ENCODE data around the gene ABCA4. TPM values are rescaled to one million over a fixed set of nuclear protein-coding genes. Genes with fewer than 3 reads are reported as not detected.

ABCA4 gene
- total and polyA plus RNA-seq, 8 donors: 0.08 to 1.2 (median 0.37) TPM; not detected in 5

GRCh38 chr1:94118471-94118870 lies 2.5 kb downstream of the ABCA4 start:
- peaks cover 0 to 5% (median 0%) of the 10 kb centered on the region in 3 donors for H3K27me3 ChIP-seq
- no peaks in the 10 kb centered on the region for H3K4me1 ChIP-seq
- 79 to 98% (median 90%) methylated on average over 7 of the region's 7 CpGs for WGBS, 5 donors
- intact Hi-C loops (cut with DNase I; ENCODE audit: low total_unique reads): no loop called here
- H3K36me3 ChIP-seq: no peaks in the 10 kb centered on the region
- no peak overlapping the region for H3K4me3 ChIP-seq
- no peaks in the 10 kb centered on the region for H3K9me3 ChIP-seq
- no peak overlapping the region for H3K27ac ChIP-seq
- no peak for DNase-seq
- no peak for TF ChIP-seq POLR2A (IDR thresholded peaks at IDR 0.05)
- TF ChIP-seq, protein P1, sequence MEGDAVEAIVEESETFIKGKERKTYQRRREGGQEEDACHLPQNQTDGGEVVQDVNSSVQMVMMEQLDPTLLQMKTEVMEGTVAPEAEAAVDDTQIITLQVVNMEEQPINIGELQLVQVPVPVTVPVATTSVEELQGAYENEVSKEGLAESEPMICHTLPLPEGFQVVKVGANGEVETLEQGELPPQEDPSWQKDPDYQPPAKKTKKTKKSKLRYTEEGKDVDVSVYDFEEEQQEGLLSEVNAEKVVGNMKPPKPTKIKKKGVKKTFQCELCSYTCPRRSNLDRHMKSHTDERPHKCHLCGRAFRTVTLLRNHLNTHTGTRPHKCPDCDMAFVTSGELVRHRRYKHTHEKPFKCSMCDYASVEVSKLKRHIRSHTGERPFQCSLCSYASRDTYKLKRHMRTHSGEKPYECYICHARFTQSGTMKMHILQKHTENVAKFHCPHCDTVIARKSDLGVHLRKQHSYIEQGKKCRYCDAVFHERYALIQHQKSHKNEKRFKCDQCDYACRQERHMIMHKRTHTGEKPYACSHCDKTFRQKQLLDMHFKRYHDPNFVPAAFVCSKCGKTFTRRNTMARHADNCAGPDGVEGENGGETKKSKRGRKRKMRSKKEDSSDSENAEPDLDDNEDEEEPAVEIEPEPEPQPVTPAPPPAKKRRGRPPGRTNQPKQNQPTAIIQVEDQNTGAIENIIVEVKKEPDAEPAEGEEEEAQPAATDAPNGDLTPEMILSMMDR (IDR thresholded peaks at IDR 0.05): no peak
- no peak for TF ChIP-seq EP300 (IDR thresholded peaks at IDR 0.05)
- no peak for TF ChIP-seq POLR2AphosphoS5 (IDR thresholded peaks at IDR 0.05)

DNA sequence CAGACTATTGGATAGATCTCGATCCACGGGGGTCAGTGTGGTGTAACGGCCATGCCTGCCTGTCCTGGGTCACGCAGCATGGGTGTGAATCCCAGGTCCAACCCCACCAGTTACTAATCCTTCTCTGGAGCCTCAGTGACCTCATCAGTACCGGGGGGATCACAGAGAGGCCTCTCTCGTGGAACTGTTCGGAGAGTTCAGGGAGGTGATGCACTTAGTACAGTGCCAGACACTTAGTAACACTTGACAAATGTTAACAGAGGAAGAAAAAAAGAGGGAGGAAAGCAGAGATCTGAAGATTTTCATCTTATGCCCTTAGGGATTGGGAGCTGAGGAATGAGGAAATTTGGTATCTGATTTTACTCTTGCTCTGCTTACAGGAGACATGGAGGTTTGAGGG lies 2.9 kb downstream of the ABCA4 start:
- Histone ChIP-seq H3K4me3 (no peak overlapping the region), H3K27ac (no peak overlapping the region), H3K27me3 (peaks cover 0 to 5% (median 0%) of the 10 kb centered on the region in 3 donors), H3K36me3 (no peaks in the 10 kb centered on the region), H3K4me1 (no peaks in the 10 kb centered on the region), H3K9me3 (no peaks in the 10 kb centered on the region)
- intact Hi-C loops (cut with DNase I; ENCODE audit: low total_unique reads): no loop called here
- TF ChIP-seq EP300 (IDR thresholded peaks at IDR 0.05) (no peak), POLR2A (IDR thresholded peaks at IDR 0.05) (no peak), POLR2AphosphoS5 (IDR thresholded peaks at IDR 0.05) (no peak)
- TF ChIP-seq, protein P1 (IDR thresholded peaks at IDR 0.05): no peak
- no peak for DNase-seq
- WGBS, 5 donors: 82 to 92% (median 90%) methylated on average over 7 of the region's 7 CpGs

- WGBS, 5 donors: 77 to 87% (median 80%) methylated on average over 12 to 14 of the region's 14 CpGs
- Histone ChIP-seq H3K27ac (no peak overlapping the region), H3K9me3 (no peaks in the 10 kb centered on the region), H3K36me3 (no peaks in the 10 kb centered on the region), H3K4me3 (no peak overlapping the region), H3K4me1 (no peaks in the 10 kb centered on the region), H3K27me3 (peaks cover 0 to 5% (median 0%) of the 10 kb centered on the region in 3 donors)
- intact Hi-C loops (cut with DNase I; ENCODE audit: low total_unique reads): no loop called here
- no peak for DNase-seq
- no peak for TF ChIP-seq POLR2AphosphoS5 (IDR thresholded peaks at IDR 0.05)
- TF ChIP-seq EP300 (IDR thresholded peaks at IDR 0.05): no peak
- TF ChIP-seq, protein P1 (IDR thresholded peaks at IDR 0.05): no peak
- no peak for TF ChIP-seq POLR2A (IDR thresholded peaks at IDR 0.05)
Measured at GRCh38 chr1:94117259-94117851, 3.6 kb downstream of the ABCA4 start.

DNA sequence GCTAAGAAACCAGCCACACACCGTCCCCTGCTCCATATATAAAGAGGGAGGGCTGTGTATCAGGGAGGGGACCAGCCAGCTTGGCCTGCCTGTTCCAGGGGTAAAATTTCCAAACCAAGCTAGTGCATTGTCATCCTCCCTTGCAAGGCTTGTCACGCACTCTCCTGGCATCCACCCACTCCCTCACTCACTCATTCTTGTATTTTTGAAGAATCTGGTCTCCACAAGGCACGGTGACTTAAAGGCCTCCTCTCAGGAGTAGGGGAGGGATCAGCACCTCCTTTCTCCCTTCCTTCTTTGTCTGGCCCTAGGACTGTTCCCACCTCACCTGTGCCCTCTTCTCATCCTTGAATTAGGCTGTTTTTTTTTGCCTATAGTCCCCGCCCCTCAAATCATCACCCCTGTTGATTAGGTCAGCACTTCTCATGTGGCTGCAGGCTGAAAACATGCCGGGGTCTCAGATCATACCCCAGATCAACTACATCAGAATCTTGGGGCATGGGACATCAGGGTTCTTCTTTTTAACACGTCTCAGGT lies 5.0 kb downstream of the ABCA4 start:
- Histone ChIP-seq H3K27me3 (peaks cover 0 to 5% (median 0%) of the 10 kb centered on the region in 3 donors), H3K27ac (no peak overlapping the region)
- intact Hi-C loops (cut with DNase I; ENCODE audit: low total_unique reads): no loop called here

More for the DNA sequence above, 5.0 kb downstream of the ABCA4 start:
- H3K4me3 ChIP-seq: no peak overlapping the region
- no peaks in the 10 kb centered on the region for H3K36me3 ChIP-seq
- no peaks in the 10 kb centered on the region for H3K4me1 ChIP-seq
- 63 to 78% (median 66%) methylated on average over 6 of the region's 6 CpGs for WGBS, 5 donors
- TF ChIP-seq EP300 (IDR thresholded peaks at IDR 0.05): no peak
- TF ChIP-seq, protein P1 (IDR thresholded peaks at IDR 0.05): no peak
- TF ChIP-seq POLR2A (IDR thresholded peaks at IDR 0.05): no peak
- TF ChIP-seq POLR2AphosphoS5 (IDR thresholded peaks at IDR 0.05): no peak
- no peak for DNase-seq
- no peaks in the 10 kb centered on the region for H3K9me3 ChIP-seq

Measured in stomach (tissue), 9 donors.